Epidermal melanocyte (primary cell): ENCODE data around the gene FRG2C.
"Not testable (repeated sequence)": the region's sequence is repeated elsewhere in the genome, so short reads cannot be mapped to it uniquely, and the experiment has no call there.

ENCODE experiments used
- DNase-seq: peaks from one replicate; pipeline ENCODE4 v3.0.0; 2011; ENCODE audit warnings: low spot score; ENCODE audit not compliant: insufficient read length

The FRG2C gene

DNA sequence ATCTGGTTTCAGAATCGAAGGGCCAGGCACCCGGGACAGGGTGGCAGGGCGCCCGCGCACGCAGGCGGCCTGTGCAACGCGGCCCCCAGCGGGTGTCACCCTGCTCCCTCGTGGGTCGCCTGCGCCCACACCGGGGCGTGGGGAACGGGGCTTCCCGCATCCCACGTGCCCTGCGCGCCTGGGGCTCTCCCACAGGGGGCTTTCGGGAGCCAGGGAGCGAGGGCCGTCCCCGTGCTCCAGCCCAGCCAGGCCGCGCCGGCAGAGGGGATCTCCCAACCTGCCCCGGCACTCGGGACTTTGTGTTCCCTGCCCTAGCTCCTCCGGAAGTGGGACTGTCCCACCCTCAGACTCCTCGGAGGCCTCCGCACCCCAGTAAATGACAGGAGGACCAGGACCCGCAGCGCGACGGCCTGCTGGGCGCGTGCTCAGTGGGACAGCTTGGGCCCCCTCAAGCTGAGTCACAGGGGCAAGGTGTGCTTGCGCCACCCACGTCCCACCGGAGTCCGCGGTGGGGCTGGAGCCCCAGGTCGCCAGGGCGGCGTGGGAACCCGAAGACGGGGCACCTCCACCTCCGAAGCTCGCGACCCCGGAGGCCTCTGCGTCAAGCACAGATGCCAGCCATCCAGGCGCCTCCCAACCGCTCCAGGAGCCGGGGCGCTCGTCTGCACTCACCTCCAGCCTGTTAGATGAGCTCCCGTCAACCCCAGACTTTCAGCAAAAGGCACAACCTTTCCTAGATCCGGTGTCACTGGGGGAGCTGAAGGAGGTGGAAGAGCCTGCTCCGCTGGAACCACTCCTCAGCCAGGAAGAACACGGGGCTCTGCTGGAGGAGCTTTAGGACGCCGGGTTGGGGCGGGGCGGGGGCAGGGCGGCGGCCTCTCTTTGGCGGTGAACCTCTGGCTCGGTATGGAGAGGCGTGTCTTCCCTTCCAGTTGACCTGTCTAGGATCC, 5.5 kb downstream of the FRG2C start:
- DNase-seq, result not testable (repeated sequence)

DNA sequence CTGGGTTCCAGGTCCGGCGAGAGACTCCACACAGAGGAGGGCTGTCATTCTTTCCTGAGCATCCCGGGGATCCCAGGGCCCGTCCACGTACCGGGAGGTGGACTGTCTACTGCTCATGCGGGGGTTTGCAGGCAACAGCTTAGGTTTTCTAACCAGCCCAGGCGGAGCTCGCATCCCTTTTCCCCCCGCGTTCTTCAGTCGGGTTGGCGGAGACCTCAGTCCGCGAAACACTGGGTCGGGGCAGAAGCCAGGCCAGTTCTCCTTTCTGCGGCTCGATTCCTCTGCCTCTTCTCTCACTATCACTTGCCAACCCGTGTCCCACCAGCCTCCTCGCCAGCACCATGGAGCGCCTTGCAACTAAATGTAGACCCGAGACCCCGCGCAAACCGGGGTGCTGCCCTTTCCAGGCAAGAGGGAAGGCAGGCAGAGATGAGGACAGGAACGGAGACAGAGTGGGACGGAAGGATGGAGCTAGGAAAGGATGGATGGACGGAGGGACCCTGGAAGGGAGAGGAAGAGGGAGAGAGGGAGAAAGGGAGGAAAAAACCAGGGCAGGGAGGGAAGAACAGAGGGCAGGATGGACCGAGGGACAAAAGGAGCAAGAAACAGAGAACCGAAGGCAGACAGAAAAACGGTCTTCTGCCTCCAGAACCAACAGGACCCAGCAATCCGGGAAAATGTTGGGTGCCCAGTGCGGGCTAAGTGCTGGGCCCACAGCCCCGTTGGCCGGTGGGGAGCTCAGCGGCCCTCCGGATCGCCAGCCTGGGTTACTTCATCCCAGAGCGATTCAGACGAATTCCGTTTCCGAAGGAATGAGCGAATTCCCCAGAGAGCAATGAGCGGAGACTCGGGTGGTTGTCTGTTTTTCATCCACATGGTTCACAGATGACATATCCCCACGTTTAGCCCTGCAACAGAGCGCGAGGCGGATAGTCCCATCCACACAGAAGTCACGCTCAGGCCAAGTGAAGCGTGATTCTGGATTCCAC, 6.5 kb downstream of the FRG2C start:
- DNase-seq, result not testable (repeated sequence)

DNA sequence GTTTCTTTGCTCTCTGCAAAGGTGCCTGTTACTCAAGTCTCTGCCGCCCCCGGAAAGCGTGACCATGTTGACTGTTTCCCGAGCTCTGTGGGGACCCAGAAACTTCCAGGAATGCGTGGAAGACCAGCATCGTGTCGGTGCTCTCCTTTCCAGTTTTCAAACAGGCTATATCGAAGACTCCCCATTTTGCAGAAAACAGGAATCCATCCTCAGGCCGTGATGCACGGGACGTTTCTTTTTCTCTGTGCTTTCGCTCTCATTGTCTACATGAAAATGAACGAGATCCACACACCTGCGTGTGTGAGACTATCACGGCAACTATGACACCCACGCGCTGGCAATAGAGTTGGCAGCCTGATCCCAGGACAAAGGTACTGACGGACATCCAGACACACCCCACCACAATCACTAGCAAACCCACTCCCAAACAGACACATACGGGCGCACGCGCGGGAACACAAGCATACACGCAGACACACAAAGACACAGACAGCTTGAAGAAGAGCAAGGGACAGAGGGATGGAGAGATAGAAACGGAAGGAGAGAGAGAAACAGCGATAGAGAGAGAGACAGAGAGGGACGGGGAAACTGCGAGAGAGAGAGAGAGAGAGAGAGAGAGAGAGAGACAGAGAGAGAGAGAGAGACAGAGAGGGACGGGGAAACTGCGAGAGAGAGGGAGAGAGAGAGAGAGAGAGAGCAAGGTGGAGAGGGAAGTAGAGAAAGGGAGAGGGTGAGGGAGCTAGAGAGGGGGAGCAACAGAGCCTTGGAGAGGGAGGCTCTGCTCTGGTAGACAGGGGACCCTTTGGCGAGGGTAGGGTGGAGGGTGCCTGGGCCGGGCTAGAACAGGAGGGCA, 7.4 kb downstream of the FRG2C start:
- not testable (repeated sequence) for DNase-seq

DNA sequence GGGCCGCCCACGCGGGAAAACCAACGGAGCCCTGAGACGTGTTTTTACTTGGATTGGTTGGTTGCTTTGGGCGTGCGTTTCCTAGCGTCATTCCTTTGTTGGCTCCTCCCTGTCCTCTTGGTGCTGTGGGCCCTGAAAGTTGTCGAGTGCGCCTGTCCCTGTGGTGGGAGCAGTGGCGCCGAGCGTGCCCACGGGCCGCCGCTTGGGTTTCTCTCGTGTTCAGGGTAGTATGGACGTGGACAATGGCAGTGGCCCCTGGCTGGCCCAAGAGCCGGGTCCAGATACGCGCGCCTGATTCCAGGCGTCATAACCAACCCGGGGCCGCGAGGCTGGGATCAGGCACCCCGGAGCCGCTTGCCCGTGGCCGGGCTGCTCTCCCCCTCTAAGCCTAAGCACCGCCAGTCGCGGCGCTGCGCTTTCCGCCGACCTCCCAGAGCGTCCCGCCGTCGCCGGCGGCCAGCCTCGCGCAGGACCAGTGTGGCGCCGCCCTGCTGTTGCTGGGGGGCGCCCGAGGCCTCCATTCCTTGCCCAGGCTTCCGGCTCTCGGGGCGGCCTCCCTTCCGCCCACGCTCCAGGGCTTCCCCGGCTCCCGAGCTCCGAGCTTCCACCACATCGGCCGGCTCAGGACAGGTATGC, 8.1 kb downstream of the FRG2C start:
- DNase-seq, result not testable (repeated sequence)

DNA sequence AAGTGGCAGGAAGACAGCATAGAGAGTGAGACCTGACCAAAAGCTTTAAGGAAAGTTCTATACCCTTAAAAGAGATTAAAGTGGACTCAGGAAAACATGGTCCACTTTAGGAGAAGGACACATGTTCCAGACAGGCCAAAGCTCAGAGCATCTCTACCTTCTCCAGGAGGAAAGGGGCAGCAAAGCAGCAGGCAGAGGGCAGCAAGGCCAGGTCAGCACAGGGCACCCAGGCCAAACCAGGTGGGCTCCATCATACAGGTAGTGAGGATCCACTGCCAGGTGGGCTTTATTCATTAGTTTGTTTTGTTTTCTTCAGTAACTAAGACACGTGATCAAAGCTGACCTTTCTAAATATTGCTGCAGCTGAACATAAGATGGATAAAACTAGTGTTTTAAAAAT, 19.8 kb downstream of the FRG2C start:
- not testable (repeated sequence) for DNase-seq

DNA sequence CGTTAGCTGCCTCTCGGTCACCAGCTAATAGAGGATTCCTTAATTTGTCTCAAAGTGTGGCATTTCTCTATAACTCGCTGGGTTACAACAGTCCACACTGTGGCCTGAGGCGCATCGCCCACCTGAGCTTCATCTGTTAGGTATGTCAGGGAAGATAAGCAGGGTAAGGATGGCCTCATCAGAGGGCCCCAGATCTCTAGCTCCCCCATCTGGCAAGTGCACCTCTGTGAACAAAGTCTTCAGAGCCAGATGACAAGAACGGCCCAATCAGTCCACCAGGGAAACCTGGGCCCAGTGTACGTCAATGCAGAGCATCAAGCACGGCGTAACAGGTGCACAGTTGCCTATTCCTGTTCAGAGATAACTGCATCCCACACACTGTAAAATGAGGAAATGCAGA, 23.2 kb downstream of the FRG2C start:
- DNase-seq, result no peak

DNA sequence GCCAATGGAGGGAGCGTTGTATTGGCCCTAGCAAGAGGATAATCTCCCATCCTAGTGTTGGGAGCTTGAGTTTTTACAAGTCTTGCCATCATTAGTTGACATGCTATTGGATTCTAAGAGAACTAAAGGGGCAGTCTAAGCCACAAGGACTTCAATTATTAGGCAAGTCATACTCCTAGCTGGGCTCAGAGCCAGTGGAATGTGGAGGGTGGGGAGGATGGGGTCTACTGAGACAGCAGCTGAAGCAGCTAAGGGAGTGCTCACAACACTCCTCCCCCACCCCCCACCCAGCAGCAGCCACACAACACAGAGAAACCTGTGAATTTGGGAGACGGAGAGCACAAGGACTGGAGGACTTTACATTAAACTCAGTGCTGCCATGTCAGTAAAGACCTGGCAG, 27.9 kb downstream of the FRG2C start:
- no peak for DNase-seq
